ENCODE measurements around the gene MAP3K10.
A peak's percentile ranks its signal among the peaks of the same experiment; 100 is the strongest.

MAP3K10 gene

GRCh38 chr19:40174092-40174491 is 17.1 kb upstream of the MAP3K10 start:
- DNase-seq, result no peak

GRCh38 chr19:40175820-40176219 is 15.4 kb upstream of the MAP3K10 start:
- no peak for DNase-seq

- peak; percentile 12 for DNase-seq
These were observed 13.7 kb upstream of the MAP3K10 start for GRCh38 chr19:40177286-40178070.

DNA sequence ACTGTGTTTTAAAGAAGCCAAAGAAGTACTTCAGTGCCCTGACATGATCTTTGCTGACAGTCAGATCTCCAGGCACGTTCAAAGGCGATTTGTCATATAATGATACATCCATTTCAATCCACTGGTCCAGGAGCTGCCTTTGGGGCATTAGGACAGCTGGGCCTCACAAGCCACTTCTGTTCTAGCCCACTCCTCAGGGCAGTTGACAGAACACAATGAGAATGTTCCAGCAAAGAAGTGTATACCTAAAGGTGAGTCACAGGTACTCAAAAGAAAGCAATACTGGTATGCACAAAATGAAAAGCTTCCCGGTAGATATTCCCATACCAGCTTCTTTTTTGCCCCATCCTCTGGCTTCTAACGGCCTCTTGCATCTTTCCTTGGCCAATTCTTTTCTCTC is 12.5 kb upstream of the MAP3K10 start:
- DNase-seq, result no peak

GRCh38 chr19:40184273-40184672 is 7.0 kb upstream of the MAP3K10 start:
- DNase-seq, result no peak

DNA sequence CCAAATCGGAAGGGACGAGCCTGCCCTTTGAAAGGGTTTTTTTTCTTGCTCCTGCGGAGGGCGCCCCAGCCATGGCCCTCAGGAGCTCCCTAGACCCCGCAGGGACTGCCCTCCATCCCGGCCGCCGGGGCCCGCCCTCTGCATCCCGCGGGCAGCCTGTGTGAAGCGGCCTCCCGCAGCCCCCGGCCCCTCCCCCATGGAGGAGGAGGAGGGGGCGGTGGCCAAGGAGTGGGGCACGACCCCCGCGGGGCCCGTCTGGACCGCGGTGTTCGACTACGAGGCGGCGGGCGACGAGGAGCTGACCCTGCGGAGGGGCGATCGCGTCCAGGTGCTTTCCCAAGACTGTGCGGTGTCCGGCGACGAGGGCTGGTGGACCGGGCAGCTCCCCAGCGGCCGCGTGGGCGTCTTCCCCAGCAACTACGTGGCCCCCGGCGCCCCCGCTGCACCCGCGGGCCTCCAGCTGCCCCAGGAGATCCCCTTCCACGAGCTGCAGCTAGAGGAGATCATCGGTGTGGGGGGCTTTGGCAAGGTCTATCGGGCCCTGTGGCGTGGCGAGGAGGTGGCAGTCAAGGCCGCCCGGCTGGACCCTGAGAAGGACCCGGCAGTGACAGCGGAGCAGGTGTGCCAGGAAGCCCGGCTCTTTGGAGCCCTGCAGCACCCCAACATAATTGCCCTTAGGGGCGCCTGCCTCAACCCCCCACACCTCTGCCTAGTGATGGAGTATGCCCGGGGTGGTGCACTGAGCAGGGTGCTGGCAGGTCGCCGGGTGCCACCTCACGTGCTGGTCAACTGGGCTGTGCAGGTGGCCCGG is 815 bp downstream of the MAP3K10 start:
- DNase-seq, result peak; percentile 19

- no peak for DNase-seq
These were observed 1.7 kb downstream of the MAP3K10 start for GRCh38 chr19:40192758-40193586.

GRCh38 chr19:40193587-40193849 is 2.3 kb downstream of the MAP3K10 start:
- no peak for DNase-seq

GRCh38 chr19:40198272-40198990 is 7.2 kb downstream of the MAP3K10 start:
- DNase-seq, result no peak

- DNase-seq, result no peak
These were observed 9.3 kb downstream of the MAP3K10 start for GRCh38 chr19:40200341-40201099.

- no peak for DNase-seq
These were observed 13.2 kb downstream of the MAP3K10 start for GRCh38 chr19:40204381-40204780.

- no peak for DNase-seq
These were observed 14.5 kb downstream of the MAP3K10 start for GRCh38 chr19:40205760-40206159.

DNA sequence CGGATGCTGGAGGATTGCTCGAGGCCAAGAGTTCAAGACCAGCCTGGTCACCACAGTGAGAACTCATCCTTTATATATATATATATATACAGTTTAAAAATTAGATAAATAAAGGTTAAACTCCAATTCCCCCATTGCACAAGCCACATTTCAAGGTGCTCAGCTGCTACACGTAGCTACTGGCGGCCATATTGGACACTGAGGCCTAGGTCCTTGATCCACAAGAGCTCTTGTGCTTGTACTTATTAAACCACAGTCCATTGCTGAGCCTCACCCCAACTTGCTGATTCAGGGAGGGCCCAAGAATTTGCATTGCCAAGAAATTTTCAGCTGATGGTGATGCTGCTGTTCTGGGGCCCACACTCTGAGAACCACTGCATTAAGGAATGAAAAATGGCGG is 17.4 kb downstream of the MAP3K10 start:
- no peak for DNase-seq

- DNase-seq, result no peak
These were observed 19.7 kb downstream of the MAP3K10 start for GRCh38 chr19:40210889-40211288.

- no peak for DNase-seq
These were observed 22.1 kb downstream of the MAP3K10 start for GRCh38 chr19:40213251-40213829.

DNA sequence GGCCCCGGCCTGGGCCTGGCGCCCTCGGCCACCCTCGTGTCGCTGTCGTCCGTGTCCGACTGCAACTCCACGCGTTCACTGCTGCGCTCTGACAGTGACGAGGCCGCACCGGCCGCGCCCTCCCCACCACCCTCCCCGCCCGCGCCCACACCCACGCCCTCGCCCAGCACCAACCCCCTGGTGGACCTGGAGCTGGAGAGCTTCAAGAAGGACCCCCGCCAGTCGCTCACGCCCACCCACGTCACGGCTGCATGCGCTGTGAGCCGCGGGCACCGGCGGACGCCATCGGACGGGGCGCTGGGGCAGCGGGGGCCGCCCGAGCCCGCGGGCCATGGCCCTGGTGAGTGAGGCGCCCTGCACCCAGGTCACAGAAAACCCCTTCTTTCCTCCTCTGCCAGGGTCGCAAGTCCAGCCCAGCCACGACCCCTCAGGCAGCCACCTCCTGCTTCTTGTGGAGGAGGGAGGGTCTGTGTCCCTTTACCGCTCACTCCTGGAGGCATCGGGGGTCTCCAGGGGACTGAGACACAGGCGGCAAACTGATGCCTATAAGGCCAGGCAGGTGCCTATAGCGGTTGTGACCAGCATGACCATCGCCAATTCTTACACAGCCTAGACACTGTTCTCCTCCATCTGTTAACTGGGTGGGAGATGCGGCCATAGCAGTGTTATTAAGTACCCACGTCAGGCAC is 22.8 kb downstream of the MAP3K10 start:
- DNase-seq, result no peak

GRCh38 chr19:40214936-40215335 is 23.7 kb downstream of the MAP3K10 start:
- no peak for DNase-seq

- DNase-seq, result no peak
These were observed 25.0 kb downstream of the MAP3K10 start for GRCh38 chr19:40216013-40216776.

GRCh38 chr19:40216777-40217026 is 25.5 kb downstream of the MAP3K10 start:
- no peak for DNase-seq

GRCh38 chr19:40217027-40217810 is 26.0 kb downstream of the MAP3K10 start:
- peak; percentile 13 for DNase-seq
